Activated CD4-positive, alpha-beta T cell treated with anti-CD3 and anti-CD28 coated beads, Interleukin-2, amount 50 U/mL, for 1 hour (primary cell): Measurements from ENCODE around the gene AKT1.
"Not testable (repeated sequence)": the region's sequence is repeated elsewhere in the genome, so short reads cannot be mapped to it uniquely, and the experiment has no call there.

ENCODE experiments used
- DNase-seq: peaks from one replicate; pipeline ENCODE4 v3.0.0-alpha.2; 2020

The AKT1 gene

GRCh38 chr14:104751539-104752422, 43.8 kb downstream of the AKT1 start:
- DNase-seq = peak; percentile 19

GRCh38 chr14:104750753-104751057, 44.8 kb downstream of the AKT1 start:
- DNase-seq = not testable (repeated sequence)

- DNase-seq = no peak
Observed at GRCh38 chr14:104750056-104750752, 45.3 kb downstream of the AKT1 start.

- DNase-seq = no peak
Observed at GRCh38 chr14:104749111-104749649, 46.4 kb downstream of the AKT1 start.

GRCh38 chr14:104747876-104748275, 47.7 kb downstream of the AKT1 start:
- no peak for DNase-seq

- no peak for DNase-seq
Observed at GRCh38 chr14:104746934-104747481, 48.5 kb downstream of the AKT1 start.

GRCh38 chr14:104746071-104746545, 49.4 kb downstream of the AKT1 start:
- DNase-seq = no peak

- no peak for DNase-seq
Observed at GRCh38 chr14:104745431-104745830, 50.1 kb downstream of the AKT1 start.

GRCh38 chr14:104744484-104744883, 51.1 kb downstream of the AKT1 start:
- DNase-seq = no peak

- no peak for DNase-seq
Observed at GRCh38 chr14:104743461-104744380, 51.8 kb downstream of the AKT1 start.

GRCh38 chr14:104742586-104743455, 52.7 kb downstream of the AKT1 start:
- no peak for DNase-seq

GRCh38 chr14:104741803-104742251, 53.7 kb downstream of the AKT1 start:
- DNase-seq = no peak

GRCh38 chr14:104741108-104741802, 54.3 kb downstream of the AKT1 start:
- no peak for DNase-seq

GRCh38 chr14:104739546-104740516, 55.7 kb downstream of the AKT1 start:
- no peak for DNase-seq

GRCh38 chr14:104739026-104739425, 56.5 kb downstream of the AKT1 start:
- no peak for DNase-seq

GRCh38 chr14:104738375-104739019, 57.1 kb downstream of the AKT1 start:
- DNase-seq = no peak

GRCh38 chr14:104735830-104736642, 59.5 kb downstream of the AKT1 start:
- no peak for DNase-seq
